Islet precursor cell (in vitro differentiated cells): ENCODE measurements around the gene RTN1.

Source experiments
- DNase-seq: peaks from one replicate; pipeline ENCODE4 v3.0.0-alpha.2; 2018

The RTN1 gene

GRCh38 chr14:59848671-59849070, 21.9 kb downstream of the RTN1 start:
- no peak for DNase-seq

- no peak for DNase-seq
Measured at GRCh38 chr14:59847711-59848110, 22.9 kb downstream of the RTN1 start.

GRCh38 chr14:59846595-59846994, 24.0 kb downstream of the RTN1 start:
- no peak for DNase-seq

- DNase-seq: no peak
Measured at GRCh38 chr14:59845245-59845644, 25.3 kb downstream of the RTN1 start.

- DNase-seq: no peak
Measured at GRCh38 chr14:59844186-59844812, 26.3 kb downstream of the RTN1 start.

GRCh38 chr14:59836116-59836515, 34.5 kb downstream of the RTN1 start:
- no peak for DNase-seq

GRCh38 chr14:59832653-59833294, 37.8 kb downstream of the RTN1 start:
- no peak for DNase-seq

- no peak for DNase-seq
Measured at GRCh38 chr14:59831121-59831730, 39.4 kb downstream of the RTN1 start.

- DNase-seq: no peak
Measured at GRCh38 chr14:59830338-59830734, 40.2 kb downstream of the RTN1 start.

GRCh38 chr14:59829469-59830337, 40.9 kb downstream of the RTN1 start:
- no peak for DNase-seq

- DNase-seq: no peak
Measured at GRCh38 chr14:59828276-59828675, 42.3 kb downstream of the RTN1 start.

GRCh38 chr14:59827401-59827800, 43.2 kb downstream of the RTN1 start:
- DNase-seq: no peak

GRCh38 chr14:59826150-59826549, 44.4 kb downstream of the RTN1 start:
- DNase-seq: no peak

- DNase-seq: no peak
Measured at GRCh38 chr14:59823179-59823578, 47.4 kb downstream of the RTN1 start.

GRCh38 chr14:59819446-59820088, 51.0 kb downstream of the RTN1 start:
- DNase-seq: no peak

- no peak for DNase-seq
Measured at GRCh38 chr14:59816941-59817340, 53.6 kb downstream of the RTN1 start.

GRCh38 chr14:59814988-59815387, 55.6 kb downstream of the RTN1 start:
- no peak for DNase-seq

GRCh38 chr14:59811815-59812214, 58.8 kb downstream of the RTN1 start:
- no peak for DNase-seq

GRCh38 chr14:59811073-59811472, 59.5 kb downstream of the RTN1 start:
- no peak for DNase-seq

- DNase-seq: no peak
Measured at GRCh38 chr14:59803052-59803540, 67.5 kb downstream of the RTN1 start.

- DNase-seq: no peak
Measured at GRCh38 chr14:59788176-59788575, 82.4 kb downstream of the RTN1 start.

- DNase-seq: no peak
Measured at GRCh38 chr14:59787045-59787674, 83.4 kb downstream of the RTN1 start.
